GM12891 (cell line): ENCODE results near the gene AP2S1.
"Not testable (repeated sequence)": the region's sequence is repeated elsewhere in the genome, so short reads cannot be mapped to it uniquely, and the experiment has no call there.

ENCODE experiments used
- POLR2AphosphoS5 ChIP-seq: IDR thresholded peaks from 2 replicates; pipeline ENCODE4 v1.6.1; 2011; ENCODE audit warnings: low read depth, low read length, control low read depth
- TAF1 ChIP-seq: IDR thresholded peaks from 2 replicates; pipeline ENCODE4 v1.6.1; 2011; ENCODE audit warnings: low read depth, low read length, control low read depth

- TF ChIP-seq POLR2AphosphoS5, TAF1: not testable (repeated sequence)
Observed at GRCh38 chr19:46871173-46871572, 20.5 kb upstream of the AP2S1 start.
